CD4-positive, alpha-beta T cell treated with Interferon gamma for 1 hour (primary cell): ENCODE measurements around the gene ANKK1.

Experiments
- DNase-seq: peaks from one replicate; pipeline ENCODE4 v3.0.0-alpha.2; 2020

ANKK1 gene

DNA sequence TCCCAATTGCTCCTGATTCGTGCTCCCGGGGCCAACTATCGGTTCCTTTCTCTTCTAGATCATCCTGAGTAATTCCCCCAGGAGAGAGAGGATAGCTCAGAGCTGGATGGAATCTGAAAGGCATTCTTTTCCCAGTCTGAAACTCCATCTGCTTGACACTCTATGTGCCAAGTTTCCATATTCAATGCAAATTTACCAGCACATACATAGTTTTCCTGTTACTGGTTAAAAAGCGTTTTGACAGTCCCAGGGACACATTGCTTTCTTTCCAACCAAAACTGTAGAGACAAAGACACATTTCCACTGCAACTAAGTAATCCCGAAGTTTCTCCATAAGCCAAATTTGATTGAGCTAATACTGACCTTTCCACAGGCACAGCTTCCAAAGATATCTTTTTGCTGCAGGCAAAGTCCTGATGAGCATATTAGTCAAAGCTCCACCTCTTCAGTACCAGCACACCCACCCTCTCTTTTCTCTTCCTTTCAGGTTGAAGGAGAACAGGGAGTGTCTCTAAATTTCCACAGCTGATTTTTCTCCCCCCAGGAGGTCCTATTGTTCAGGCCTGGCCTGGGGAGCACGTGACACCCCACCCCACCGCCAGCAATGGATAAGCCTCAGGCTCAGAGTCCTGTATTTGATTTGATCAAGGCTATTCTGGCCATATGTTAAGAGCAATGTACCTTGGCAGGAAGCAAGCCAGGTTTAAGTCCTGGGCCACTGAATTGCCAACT lies 9.7 kb upstream of the ANKK1 start:
- DNase-seq, result no peak

DNA sequence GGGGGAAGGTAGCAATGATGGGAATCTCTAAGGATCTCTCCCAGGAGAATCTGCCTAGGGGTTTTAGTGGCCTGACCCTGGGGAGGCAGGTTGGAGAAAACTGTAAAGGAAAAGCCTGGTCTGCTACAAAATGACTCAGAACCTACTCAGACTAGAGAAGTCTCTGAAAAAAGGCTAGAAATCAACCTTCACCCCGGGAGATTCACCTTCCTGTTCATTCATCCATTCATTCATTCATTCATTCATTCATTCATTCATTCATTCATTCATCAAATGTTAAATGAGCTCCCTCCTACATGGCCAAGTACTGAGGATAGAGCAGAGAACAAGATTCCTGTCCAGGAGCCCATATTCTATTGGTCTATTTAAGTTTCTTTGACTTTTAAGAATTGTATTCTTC lies 8.9 kb upstream of the ANKK1 start:
- DNase-seq, result no peak

DNA sequence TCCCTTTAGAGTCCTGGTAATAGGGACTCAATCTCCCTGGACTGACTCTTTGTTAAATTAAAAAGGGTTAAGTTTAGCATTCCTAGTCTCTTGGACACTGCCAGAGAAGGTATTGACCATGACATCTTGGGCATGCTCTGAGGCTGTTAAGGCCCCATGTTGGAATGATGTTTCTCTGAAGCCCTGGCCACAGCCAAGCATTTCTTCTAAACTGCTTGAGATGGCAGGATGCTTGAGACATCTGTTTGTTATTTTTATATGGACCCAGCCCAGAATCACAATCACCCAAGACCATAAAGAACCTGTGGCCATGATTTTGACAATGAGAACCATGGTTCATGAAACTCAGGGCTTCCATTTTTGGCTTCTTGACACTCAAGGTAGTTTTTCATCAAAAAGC lies 5.5 kb upstream of the ANKK1 start:
- DNase-seq, result no peak

DNA sequence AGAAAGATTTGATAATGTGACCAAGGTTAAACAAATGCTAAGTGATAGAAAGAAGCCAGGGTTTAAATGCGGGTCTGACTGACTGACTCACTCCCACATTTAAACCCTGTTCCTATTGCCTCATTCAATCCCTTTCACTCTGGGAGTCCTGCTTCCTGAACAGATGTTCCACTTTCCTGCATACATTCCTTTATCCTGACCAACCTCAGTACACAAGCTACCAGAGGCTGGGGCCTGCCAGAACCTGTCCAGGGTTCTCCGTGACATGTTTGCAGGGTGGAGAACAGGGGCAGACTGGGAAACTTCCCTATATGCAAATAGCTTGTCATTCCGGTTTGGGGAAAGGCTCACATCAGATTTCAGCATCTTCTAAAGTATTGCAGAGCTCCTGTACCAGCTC lies 3.0 kb upstream of the ANKK1 start:
- no peak for DNase-seq

DNA sequence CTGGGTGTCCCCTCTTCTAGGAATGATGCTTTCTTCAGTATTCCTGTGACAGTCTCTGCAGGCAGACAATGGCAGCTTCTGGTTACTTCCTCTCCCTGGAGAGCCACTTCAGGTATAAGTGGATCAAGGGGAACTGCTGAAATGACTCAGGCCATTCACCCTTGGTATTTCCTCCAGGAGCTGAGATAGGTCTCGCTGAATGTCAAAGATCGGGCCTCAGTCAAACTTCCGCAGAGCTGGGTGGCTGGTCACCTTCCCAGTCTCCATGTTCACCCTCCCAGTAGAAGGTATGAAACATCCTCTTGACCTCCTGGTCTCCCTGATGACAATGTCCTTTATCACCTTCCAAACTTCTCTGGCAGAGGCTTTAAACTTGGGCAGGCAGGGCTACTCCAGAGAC lies 1.8 kb upstream of the ANKK1 start:
- no peak for DNase-seq

DNA sequence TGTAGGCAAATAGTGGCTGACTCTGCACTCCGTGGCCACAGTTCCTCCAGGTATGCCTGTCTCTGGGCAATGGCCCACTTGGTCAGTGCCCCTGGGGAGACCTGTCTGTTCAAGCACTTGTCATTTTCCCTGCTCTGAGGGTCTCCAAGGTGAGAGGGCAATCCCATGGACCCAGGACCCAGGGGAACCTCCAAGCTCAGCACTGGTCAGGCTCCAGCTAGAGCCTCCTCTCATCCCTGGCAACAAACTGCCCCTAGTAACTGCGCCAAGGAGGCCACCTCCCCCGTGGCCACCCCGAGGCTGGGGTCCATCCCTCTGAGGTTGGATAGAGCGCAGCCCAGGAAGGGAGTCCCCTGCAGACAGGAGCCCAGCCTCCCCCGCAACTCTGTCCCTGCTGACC lies 713 bp upstream of the ANKK1 start:
- no peak for DNase-seq

DNA sequence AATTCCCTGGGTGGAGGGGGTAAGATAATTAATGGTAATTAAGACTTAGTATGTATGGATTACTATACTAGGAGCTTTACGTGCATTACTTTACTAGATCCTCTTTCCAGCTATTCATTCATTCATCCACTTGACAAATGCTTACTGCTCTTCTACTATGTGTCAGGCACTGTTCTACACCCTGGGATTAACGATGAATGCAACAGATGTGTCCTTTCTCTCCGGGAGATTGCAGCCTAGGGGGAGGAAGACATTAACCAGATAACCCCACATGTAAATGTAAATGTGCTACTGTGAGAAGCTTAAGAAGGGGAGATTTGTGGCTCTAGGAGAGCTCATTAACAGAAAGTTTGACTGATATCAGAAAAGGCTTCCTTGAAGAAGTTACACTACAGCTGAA lies 1.7 kb downstream of the ANKK1 start:
- DNase-seq, result no peak

DNA sequence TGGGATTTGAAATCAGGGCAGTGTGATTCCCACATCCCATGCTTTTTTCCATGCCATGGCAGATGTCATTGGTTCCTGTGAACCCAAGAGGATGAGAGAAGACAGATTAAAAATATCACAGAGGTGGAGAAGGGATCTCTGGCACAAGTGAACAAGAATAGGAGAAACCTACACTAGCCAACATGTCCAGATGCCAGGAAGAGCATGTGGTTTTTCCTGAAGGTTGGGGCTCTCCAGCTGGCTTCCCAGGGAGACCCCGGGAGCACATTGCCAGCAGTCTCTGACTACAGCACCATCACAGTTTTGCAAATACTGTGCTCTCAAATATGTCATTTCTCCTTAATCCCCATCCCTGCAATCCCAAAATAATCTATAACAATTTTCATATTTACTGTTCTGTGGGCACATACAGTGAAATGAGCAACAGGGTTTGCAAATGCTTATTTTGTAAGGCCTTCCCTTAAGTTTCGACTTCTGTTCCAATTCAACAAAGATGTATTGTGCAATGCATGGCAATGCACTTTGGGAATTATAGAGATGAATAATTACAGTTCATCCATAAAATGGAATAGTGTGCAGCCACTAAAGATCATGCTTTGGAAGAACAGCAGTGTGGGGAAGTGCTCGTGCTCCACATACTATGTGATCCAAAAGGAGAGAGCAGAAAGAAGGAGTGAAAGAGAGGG lies 4.8 kb downstream of the ANKK1 start:
- no peak for DNase-seq

DNA sequence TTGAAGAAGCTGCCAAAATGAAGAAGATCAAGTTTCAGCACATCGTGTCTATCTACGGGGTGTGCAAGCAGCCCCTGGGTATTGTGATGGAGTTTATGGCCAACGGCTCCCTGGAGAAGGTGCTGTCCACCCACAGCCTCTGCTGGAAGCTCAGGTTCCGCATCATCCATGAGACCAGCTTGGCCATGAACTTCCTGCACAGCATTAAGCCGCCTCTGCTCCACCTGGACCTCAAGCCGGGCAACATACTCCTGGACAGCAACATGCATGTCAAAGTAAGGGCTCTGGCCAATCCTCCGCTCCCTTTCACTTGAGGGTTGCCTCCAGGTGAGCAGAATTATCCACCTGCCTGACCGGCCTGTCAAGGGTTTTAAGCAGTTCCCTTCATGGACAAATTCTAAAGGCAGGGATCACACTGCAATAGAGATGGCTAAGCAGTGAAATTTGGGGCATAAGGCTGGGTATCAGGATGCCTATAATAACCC lies 6.0 kb downstream of the ANKK1 start:
- no peak for DNase-seq

DNA sequence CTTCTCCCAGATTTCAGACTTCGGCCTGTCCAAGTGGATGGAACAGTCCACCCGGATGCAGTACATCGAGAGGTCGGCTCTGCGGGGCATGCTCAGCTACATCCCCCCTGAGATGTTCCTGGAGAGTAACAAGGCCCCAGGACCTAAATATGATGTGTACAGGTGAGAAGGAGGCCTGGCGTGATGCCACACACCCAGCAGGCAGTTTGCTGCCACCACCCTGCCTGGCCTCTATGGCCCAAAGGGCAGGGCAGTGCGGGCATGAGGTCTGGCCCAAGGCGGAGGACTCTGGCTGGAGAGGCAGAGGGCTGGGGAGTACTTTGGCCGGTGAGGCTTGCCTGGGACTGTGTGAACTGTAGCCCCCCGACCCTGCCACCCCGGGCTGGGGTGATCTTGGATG lies 7.3 kb downstream of the ANKK1 start:
- no peak for DNase-seq

DNA sequence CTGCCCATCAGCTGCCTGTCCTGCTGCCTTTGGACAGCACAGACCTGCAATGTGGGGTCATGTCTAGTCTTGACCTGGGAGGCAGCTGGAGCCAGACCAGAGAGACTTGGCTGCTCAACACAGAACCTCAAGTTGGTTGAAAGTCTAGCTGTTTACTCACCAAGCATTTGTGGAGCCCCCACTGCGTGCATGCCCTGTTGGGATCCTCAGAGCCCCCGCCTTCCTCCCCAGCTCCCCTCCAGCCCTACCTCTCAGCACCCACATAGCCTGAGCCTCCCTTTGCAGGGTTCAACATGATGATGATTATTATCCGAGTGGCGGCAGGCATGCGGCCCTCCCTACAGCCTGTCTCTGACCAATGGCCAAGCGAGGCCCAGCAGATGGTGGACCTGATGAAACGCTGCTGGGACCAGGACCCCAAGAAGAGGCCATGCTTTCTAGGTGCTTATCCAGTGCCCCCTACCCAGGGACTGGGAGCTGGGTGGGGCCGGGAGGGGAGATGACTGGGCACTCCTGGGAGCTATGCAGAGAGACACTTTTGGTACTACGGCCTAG lies 8.3 kb downstream of the ANKK1 start:
- DNase-seq, result no peak

DNA sequence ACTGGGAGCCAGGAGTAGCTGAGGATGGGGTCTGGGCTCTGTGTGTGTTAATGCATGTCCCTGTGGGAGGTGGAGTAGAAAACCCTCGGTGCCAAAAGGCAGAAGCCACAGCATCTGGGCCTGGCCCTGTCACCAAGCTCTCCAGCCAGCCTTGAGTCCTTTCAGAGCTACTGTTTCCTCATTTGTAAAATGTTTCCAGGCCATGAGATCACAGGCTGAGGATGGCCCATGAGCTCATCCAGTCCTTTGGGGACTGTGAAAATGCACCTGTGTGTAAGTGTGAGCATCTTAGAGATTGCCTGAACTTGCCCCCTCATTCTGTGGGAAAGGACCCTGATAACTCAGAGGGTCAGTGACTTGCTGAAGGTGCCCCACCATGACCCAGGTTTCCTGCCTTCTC lies 9.1 kb downstream of the ANKK1 start:
- DNase-seq, result no peak

DNA sequence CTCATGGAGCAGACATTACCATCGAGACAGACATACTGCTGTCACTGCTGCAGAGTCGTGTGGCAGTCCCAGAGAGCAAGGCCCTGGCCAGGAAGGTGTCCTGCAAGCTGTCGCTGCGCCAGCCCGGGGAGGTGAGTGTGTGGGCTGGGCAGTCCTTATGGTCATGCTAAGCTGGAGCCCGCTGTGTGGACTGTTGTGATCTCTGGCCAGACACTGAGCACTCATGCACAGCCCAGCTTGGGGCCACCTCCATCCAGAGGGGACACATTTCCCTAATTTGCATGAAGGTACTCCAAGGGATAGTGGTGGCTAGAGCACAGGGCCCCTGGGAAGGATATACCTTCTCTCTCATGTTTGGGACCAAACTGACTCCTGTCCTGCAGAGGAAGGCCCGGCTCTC lies 9.6 kb downstream of the ANKK1 start:
- DNase-seq, result no peak

DNA sequence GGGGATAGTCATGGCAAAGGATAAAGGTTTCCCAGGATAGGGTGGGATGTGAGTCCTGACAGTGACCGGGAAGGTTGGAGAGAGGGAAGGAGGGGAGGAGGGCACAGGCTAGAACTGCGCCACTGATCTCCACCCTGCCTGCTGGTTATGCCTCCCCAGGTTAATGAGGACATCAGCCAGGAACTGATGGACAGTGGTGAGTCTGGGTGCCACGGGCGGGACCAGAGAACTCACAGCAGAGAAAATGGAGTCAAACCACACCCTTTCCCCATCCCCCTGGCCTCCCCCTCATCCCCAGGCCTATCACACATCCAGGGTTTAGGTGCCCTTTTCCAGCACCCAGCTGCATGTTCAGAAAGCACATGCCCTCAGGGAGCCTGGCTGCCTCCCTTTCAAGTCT lies 10.2 kb downstream of the ANKK1 start:
- no peak for DNase-seq

DNA sequence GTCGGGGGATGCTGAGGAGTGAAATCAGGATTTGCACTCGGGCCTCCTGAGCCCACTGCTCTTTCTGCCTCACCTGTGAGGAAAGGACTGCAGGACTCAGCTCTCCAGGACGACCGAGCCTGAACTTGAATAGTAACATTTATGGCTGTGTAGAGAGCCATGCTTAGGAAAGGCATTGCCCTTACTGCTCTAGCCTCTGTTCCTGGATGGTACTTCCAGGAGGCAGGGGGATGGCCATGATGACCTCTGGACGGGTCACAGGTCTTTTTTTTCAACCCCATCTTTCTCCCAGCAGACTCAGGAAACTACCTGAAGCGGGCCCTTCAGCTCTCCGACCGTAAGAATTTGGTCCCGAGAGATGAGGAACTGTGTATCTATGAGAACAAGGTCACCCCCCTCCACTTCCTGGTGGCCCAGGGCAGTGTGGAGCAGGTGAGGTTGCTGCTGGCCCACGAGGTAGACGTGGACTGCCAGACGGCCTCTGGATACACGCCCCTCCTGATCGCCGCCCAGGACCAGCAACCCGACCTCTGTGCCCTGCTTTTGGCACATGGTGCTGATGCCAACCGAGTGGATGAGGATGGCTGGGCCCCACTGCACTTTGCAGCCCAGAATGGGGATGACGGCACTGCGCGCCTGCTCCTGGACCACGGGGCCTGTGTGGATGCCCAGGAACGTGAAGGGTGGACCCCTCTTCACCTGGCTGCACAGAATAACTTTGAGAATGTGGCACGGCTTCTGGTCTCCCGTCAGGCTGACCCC lies 11.3 kb downstream of the ANKK1 start:
- DNase-seq, result no peak

DNA sequence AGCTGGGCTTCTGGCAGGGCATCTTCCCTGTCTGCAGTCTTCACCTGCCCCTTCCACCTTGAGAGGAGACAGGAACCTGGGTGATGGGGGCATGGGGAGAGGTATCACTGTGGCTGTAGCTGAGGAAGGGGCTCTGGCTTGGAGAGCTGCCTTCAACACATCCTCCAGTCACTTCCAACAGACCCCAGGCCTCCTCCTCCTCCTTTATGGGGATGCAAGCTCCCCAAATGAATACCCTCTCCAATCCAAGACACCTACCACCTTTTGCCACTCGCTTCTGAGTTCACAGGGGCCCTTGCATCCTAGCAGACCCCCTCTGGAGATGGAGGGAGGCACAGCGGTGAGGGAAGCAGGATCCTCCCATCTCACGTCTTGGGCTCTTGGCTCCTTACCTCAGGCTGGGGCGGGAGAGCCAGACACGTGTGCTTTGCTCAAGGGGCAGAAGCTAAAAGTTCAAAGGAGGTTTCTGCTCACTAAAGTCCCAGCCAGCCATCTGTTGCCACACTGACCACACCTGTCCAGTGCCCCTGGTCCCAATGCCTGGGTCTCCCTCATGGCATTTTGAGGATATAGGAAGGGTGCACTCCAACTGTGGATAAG lies 13.2 kb downstream of the ANKK1 start:
- DNase-seq, result no peak

DNA sequence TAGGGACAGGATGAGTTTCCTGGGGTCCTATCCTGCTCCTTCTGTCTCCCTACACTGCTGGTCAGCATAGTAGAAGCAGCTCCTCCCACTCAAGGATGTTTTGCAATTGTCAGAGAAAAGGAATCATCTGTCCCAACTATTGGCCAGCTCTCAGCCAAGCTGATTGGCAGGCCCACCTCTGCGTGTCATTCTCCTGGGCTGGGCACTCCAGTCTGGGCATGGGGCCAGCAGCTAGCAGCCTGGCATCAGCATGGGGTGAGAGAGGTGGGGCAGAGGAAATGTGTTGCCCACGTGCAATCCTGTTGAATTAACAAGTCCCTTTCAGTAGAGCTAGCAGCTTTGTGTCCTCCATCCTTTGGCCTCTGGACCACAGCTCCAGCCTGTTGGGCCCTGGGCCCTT lies 14.1 kb downstream of the ANKK1 start:
- DNase-seq, result no peak

DNA sequence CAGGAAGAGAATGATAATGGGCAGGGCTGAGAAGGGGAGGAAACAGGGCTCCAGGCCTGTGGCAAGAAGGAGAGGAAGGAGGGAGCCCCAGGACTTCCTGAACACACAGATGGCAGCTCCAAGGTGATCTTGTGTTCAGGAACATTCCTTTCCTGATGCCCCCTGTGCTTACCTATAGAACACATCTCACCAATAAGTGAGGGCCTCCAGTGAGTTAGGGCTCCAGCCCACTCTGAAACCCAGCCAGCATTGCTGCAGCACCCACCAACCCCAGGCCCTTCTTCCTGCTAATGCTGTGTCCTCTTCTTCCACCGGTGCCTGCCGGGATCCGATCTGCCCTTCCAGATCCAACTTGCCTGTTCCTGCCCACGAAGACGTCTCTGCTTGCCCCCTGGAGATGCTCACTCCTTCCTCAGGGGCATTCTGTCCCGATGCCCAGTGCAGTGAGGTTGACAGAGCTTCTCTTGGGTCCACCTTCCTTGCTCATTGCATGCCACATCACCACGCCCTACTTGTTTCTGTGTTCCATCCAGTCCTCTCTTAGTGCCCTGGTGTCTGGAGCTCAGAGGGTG lies 17.4 kb downstream of the ANKK1 start:
- DNase-seq, result no peak

DNA sequence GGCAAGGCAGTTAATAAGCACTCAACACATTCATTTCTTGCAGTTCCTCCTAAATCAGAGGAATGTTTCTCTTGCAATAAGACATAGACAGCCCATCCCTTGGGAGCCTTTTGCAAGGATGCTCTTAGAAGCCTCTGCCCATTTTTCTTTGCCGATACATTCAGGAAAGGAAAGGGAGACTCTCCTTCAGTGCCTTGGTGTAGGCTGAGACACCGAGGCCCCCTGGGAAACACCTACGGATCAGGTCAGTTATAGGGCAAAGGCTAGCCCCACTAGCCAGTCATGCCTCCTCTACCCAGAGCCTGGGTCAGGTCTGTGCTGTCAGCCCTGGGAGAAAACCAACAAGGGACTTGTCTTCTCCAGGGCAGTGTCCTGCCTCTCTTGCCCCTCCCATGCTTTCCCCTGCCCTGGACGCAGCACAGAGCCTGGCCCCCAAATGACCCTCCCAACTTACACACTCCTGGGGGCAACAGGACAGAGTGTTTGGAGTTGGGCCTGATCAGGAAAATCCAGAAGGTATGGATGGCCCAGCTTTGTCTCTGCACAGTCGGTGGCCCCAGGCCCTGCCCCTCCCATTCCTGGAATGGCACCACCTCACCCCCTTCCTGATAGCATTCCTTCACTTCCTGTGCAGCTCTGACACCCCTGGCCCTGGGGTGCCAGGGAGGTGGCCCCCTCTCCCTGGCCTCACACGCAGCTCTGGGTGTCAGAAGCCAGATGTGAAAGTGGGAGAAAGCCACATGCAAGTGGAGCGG lies 18.3 kb downstream of the ANKK1 start:
- no peak for DNase-seq

DNA sequence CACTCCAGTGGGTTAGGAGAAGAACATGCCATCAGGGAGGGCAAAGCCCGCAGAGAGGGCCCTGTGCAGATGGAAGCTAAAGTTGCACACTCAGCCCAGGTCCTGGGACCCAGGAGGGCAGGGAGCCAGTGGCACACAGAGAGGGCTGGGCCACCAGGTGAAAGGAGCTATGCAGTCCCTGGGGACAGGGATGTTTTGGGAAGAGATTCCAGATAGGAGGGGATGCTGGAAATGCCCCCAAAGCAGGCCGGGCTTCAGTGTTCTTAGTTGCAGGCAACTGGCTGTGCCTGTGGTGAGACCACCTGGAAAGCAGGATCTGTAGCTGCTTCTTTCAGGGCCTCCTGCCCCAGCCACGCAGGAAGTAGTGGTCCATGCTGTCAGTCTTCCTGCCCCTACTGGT lies 19.6 kb downstream of the ANKK1 start:
- no peak for DNase-seq

DNA sequence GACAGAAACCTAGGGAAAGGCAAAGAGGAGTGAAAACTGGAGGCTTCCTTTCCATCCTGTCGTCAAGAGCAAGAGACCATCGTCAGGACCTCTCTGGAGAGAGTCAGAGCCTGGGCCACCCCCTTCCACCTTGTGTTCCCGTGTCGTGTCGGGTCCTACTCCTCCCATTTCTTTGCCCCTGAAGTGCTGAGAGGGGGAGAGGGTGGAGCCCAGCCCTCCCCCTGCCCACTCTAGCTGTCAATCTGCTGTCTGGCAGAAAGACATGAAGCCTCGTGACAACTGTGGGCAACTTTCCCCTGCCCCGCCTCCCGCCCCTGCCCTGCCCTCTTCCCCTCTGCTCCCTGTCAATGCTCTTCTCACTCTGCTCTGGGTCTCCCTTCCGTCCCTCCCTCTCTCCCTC lies 20.6 kb downstream of the ANKK1 start:
- DNase-seq, result no peak

DNA sequence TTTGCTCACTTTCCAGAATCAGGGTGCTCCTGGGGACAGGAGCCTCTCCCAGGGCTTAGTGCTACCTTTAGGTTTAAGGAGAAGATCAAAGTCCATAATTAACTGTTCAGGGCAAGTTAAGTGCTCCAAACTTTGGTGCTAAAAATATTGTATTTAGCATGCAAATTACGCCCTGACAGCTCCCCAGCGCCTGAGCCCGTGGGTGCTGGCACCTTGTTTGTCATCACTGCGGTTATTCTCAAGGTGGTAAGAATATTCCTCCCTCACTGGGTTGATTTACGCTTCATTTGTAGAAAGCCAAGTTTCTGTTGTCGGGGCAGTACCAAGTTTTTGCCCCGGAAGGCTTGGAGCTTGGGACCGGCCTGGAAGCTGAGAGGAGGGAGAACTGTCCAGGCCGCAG lies 21.3 kb downstream of the ANKK1 start:
- no peak for DNase-seq
